Loucy (cell line): Measurements from ENCODE around the gene LMNTD1.
A peak's percentile ranks its signal among the peaks of the same experiment; 100 is the strongest.

ENCODE experiments used
- H2AFZ ChIP-seq: fragments of 200-600 bp; sonication (generic); 2 replicates; pipeline ENCODE4 v1.6.0; 2016; ENCODE audit warnings: antibody characterized with exemption, mild to moderate bottlenecking, low read length, moderate library complexity
- H3F3A ChIP-seq: fragments of 200-600 bp; 2 replicates; pipeline ENCODE4 v1.6.0; 2016; ENCODE audit warnings: antibody characterized with exemption, low read depth, mild to moderate bottlenecking
- H3K27me3 ChIP-seq: fragments of 200-600 bp; sonication (generic); 2 replicates; pipeline ENCODE4 v1.6.1; 2014; ENCODE audit warnings: low read length, mild to moderate bottlenecking; ENCODE audit not compliant: insufficient read depth, poor library complexity, severe bottlenecking
- H3K36me3 ChIP-seq: fragments of 200-600 bp; sonication (generic); 2 replicates; pipeline ENCODE4 v1.6.1; 2016; ENCODE audit warnings: low read length; ENCODE audit not compliant: insufficient read depth
- H3K4me1 ChIP-seq: fragments of 200-600 bp; sonication (generic); 2 replicates; pipeline ENCODE4 v1.5.1; 2014; ENCODE audit warnings: low read length, mild to moderate bottlenecking; ENCODE audit not compliant: insufficient read depth, poor library complexity, severe bottlenecking
- H3K4me2 ChIP-seq: fragments of 200-600 bp; sonication (generic); 2 replicates; pipeline ENCODE4 v1.6.0; 2014; ENCODE audit warnings: antibody characterized with exemption, low read length, low read depth, mild to moderate bottlenecking; ENCODE audit not compliant: poor library complexity, severe bottlenecking
- H3K4me3 ChIP-seq: fragments of 200-600 bp; sonication (generic); 2 replicates; pipeline ENCODE4 v1.5.1; 2014; ENCODE audit warnings: low read length, mild to moderate bottlenecking, mixed read lengths; ENCODE audit not compliant: poor library complexity, severe bottlenecking
- H3K79me2 ChIP-seq: fragments of 200-600 bp; sonication (generic); 2 replicates; pipeline ENCODE4 v1.6.1; 2014; ENCODE audit warnings: low read length; ENCODE audit not compliant: insufficient read depth
- H3K9ac ChIP-seq: fragments of 200-600 bp; sonication (generic); 2 replicates; pipeline ENCODE4 v1.6.0; 2014; ENCODE audit warnings: mild to moderate bottlenecking, low read depth, low read length, moderate library complexity; ENCODE audit not compliant: poor library complexity, severe bottlenecking
- H3K9me2 ChIP-seq: fragments of 200-600 bp; sonication (generic); replicated peaks from 2 replicates; pipeline ENCODE4 v1.6.1; 2016; ENCODE audit warnings: low read depth, low read length, mixed read lengths
- H3K9me3 ChIP-seq: fragments of 200-600 bp; sonication (generic); 2 replicates; pipeline ENCODE4 v1.6.1; 2014; ENCODE audit warnings: mild to moderate bottlenecking, antibody characterized with exemption, low read length, low read depth; ENCODE audit not compliant: insufficient read depth
- H4K20me1 ChIP-seq: fragments of 200-600 bp; sonication (generic); 2 replicates; pipeline ENCODE4 v1.6.0; 2014; ENCODE audit warnings: antibody characterized with exemption, low read length, mild to moderate bottlenecking; ENCODE audit not compliant: insufficient read depth, poor library complexity, severe bottlenecking
- CTCF ChIP-seq: fragments of 200-600 bp; sonication (generic); conservative IDR thresholded peaks from 2 replicates; pipeline ENCODE4 v1.5.1; 2014; ENCODE audit warnings: mild to moderate bottlenecking, antibody characterized with exemption, low read length
- EZH2phosphoT487 ChIP-seq: fragments of 200-600 bp; IDR thresholded peaks from 2 replicates; pipeline ENCODE4 v1.6.1; 2018; ENCODE audit warnings: antibody characterized with exemption, mild to moderate bottlenecking, moderate library complexity, borderline replicate concordance

LMNTD1 gene

GRCh38 chr12:25592725-25593495 lies 39.8 kb upstream of the LMNTD1 start:
- H3K4me2 ChIP-seq: no peak overlapping the region
- peaks cover 34% of the 10 kb centered on the region for H3K4me1 ChIP-seq
- no peaks in the 10 kb centered on the region for H3K36me3 ChIP-seq
- H3K9me3 ChIP-seq: no peaks in the 10 kb centered on the region; the same call in 1 of the 2 replicates
- H4K20me1 ChIP-seq: no peaks in the 10 kb centered on the region
- no peaks in the 10 kb centered on the region for H3K79me2 ChIP-seq
- no peak overlapping the region for H3K4me3 ChIP-seq
- no peak overlapping the region for H2AFZ ChIP-seq
- H3K27me3 ChIP-seq: no peaks in the 10 kb centered on the region
- no peaks in the 10 kb centered on the region for H3F3A ChIP-seq
- H3K9me2 ChIP-seq: no peaks in the 10 kb centered on the region
- TF ChIP-seq EZH2phosphoT487: no peak
- TF ChIP-seq CTCF: no peak
- no peak overlapping the region for H3K9ac ChIP-seq

GRCh38 chr12:25591144-25591543 lies 38.1 kb upstream of the LMNTD1 start:
- H3K9me3 ChIP-seq: peaks cover 8% of the 10 kb centered on the region; the same call in 1 of the 2 replicates
- no peaks in the 10 kb centered on the region for H3K79me2 ChIP-seq
- peaks cover 34% of the 10 kb centered on the region for H3K4me1 ChIP-seq
- H3K9me2 ChIP-seq: no peaks in the 10 kb centered on the region
- H3K9ac ChIP-seq: peak overlapping the region; percentile 62
- no peaks in the 10 kb centered on the region for H3F3A ChIP-seq
- H3K36me3 ChIP-seq: no peaks in the 10 kb centered on the region
- peak overlapping the region; percentile 52 for H3K4me2 ChIP-seq
- no peaks in the 10 kb centered on the region for H3K27me3 ChIP-seq
- no peaks in the 10 kb centered on the region for H4K20me1 ChIP-seq
- H3K4me3 ChIP-seq: no peak overlapping the region
- H2AFZ ChIP-seq: peak overlapping the region; percentile 37
- TF ChIP-seq CTCF (peak; percentile 82), EZH2phosphoT487 (no peak)

- H3K9me2 ChIP-seq: no peaks in the 10 kb centered on the region
- H3K4me2 ChIP-seq: peak overlapping the region; percentile 52
- no peaks in the 10 kb centered on the region for H3K79me2 ChIP-seq
- H3K9me3 ChIP-seq: peaks cover 8% of the 10 kb centered on the region; the same call in 1 of the 2 replicates
- peak overlapping the region; percentile 62 for H3K9ac ChIP-seq
- no peaks in the 10 kb centered on the region for H3F3A ChIP-seq
- peaks cover 27% of the 10 kb centered on the region for H3K4me1 ChIP-seq
- H3K36me3 ChIP-seq: no peaks in the 10 kb centered on the region
- H3K4me3 ChIP-seq: peak overlapping the region; percentile 5
- H3K27me3 ChIP-seq: no peaks in the 10 kb centered on the region
- no peaks in the 10 kb centered on the region for H4K20me1 ChIP-seq
- TF ChIP-seq CTCF (no peak), EZH2phosphoT487 (no peak)
- H2AFZ ChIP-seq: peak overlapping the region; percentile 37
Observed at GRCh38 chr12:25590011-25590721, 37.1 kb upstream of the LMNTD1 start.
